SK-N-SH (cell line): ENCODE data around the gene THEM4. TPM values are rescaled to one million over a fixed set of nuclear protein-coding genes. Genes with fewer than 3 reads are reported as not detected.

ENCODE experiments used
- CTCF ChIA-PET: fragments of 300-600, 350-600 bp; formaldehyde crosslinking; extraction: SDS; loops from one replicate; lab custom pipeline; 2021; lab: Yijun Ruan, JAX
- POLR2A ChIA-PET: fragments of 350-600 bp; sonication (Branson Sonifier 250); formaldehyde crosslinking; extraction: SDS; loops from one replicate; lab custom pipeline; 2020; ENCODE audit warnings: antibody characterized with exemption, inconsistent platforms; lab: Yijun Ruan, JAX
- DNase-seq: peaks from one replicate; pipeline ENCODE4 v3.0.0; 2012
- H2AFZ ChIP-seq: fragments of 200-600 bp; sonication (generic); 2 replicates; pipeline ENCODE4 v1.8.1; 2016; ENCODE audit warnings: antibody characterized with exemption, mild to moderate bottlenecking, low read depth
- H3F3A ChIP-seq: fragments of 200-600 bp; sonication (generic); replicated peaks from 2 replicates; pipeline ENCODE3; 2016; ENCODE audit warnings: antibody characterized with exemption, mild to moderate bottlenecking; ENCODE audit not compliant: insufficient read depth
- H3K27ac ChIP-seq, 2 experiments: fragments of 200-500 bp in 1 of 2; fragments of 200-600 bp in 1 of 2; sonication (Bioruptor generic) in 1 of 2; sonication (generic), shearing (Covaris generic) in 1 of 2; 2 replicates each; pipeline versions ENCODE4 v1.5.1 to v1.6.1; 2014 to 2016; ENCODE audit warnings: low read depth in 2 of 2, inconsistent platforms in 1 of 2, low read length in 1 of 2, mild to moderate bottlenecking in 1 of 2, mixed read lengths in 1 of 2
- H3K27me3 ChIP-seq: fragments of 200-600 bp; sonication (generic), shearing (Covaris generic); 2 replicates; pipeline ENCODE4 v1.6.1; 2016; ENCODE audit warnings: mixed run types; ENCODE audit not compliant: insufficient read depth
- H3K36me3 ChIP-seq, 2 experiments: fragments of 200-500 bp in 1 of 2; fragments of 200-600 bp in 1 of 2; sonication (Bioruptor generic) in 1 of 2; sonication (generic) in 1 of 2; replicated peaks in 1 of 2; 2 replicates each; pipeline versions ENCODE3 to v1.5.1; 2014 to 2016; ENCODE audit warnings: low read length in 1 of 2, mild to moderate bottlenecking in 1 of 2; ENCODE audit not compliant: insufficient read depth in 2 of 2, control insufficient read depth in 1 of 2
- H3K4me1 ChIP-seq, 2 experiments: fragments of 200-500 bp in 1 of 2; fragments of 200-600 bp in 1 of 2; sonication (Bioruptor generic) in 1 of 2; sonication (generic), shearing (Covaris generic) in 1 of 2; 2 replicates each; pipeline versions ENCODE4 v1.5.1 to v1.6.1; 2014 to 2016; ENCODE audit warnings: low read depth in 1 of 2, low read length in 1 of 2, mixed run types in 1 of 2; ENCODE audit not compliant: insufficient read depth in 2 of 2, control insufficient read depth in 1 of 2
- H3K4me2 ChIP-seq: fragments of 200-600 bp; sonication (generic), shearing (Covaris generic); 2 replicates; pipeline ENCODE4 v1.6.1; 2017; ENCODE audit warnings: mixed run types
- H3K4me3 ChIP-seq, 2 experiments: fragments of 200-500 bp in 1 of 2; fragments of 200-600 bp in 1 of 2; sonication (Bioruptor generic) in 1 of 2; sonication (generic), shearing (Covaris generic) in 1 of 2; 2 replicates each; pipeline versions ENCODE4 v1.5.1 to v1.8.1; 2014 to 2016; ENCODE audit warnings: low read depth in 2 of 2, inconsistent platforms in 1 of 2, low read length in 1 of 2, mild to moderate bottlenecking in 1 of 2, mixed read lengths in 1 of 2, moderate library complexity in 1 of 2
- H3K79me2 ChIP-seq: fragments of 200-600 bp; sonication (generic); 2 replicates; pipeline ENCODE4 v1.8.1; 2017; ENCODE audit warnings: mild to moderate bottlenecking; ENCODE audit not compliant: insufficient read depth
- H3K9ac ChIP-seq: fragments of 200-600 bp; sonication (generic); 2 replicates; pipeline ENCODE4 v1.6.1; 2017; ENCODE audit warnings: mixed run types
- H3K9me2 ChIP-seq: fragments of 200-600 bp; sonication (generic); 2 replicates; pipeline ENCODE4 v1.6.1; 2017; ENCODE audit warnings: mixed run types
- H3K9me3 ChIP-seq: fragments of 200-600 bp; sonication (generic); 2 replicates; pipeline ENCODE4 v1.6.1; 2017; ENCODE audit warnings: mixed run types, mild to moderate bottlenecking, moderate library complexity
- H4K20me1 ChIP-seq: fragments of 200-600 bp; sonication (generic); 2 replicates; pipeline ENCODE4 v1.6.1; 2017; ENCODE audit warnings: mild to moderate bottlenecking, mixed run types; ENCODE audit not compliant: insufficient read depth
- CHD2 ChIP-seq: fragments of 150-350 bp; IDR thresholded peaks from 2 replicates; pipeline ENCODE4 v1.6.1; 2018; ENCODE audit warnings: low read length; ENCODE audit not compliant: partially characterized antibody
- ELF1 ChIP-seq: IDR thresholded peaks from 2 replicates; pipeline ENCODE4 v1.4.0; 2012
- FOSL2 ChIP-seq: IDR thresholded peaks from 2 replicates; pipeline ENCODE4 v1.4.0; 2012; ENCODE audit warnings: low read depth, mild to moderate bottlenecking, moderate library complexity, borderline replicate concordance
- FOXJ3 ChIP-seq: sonication (generic); formaldehyde crosslinking; IDR thresholded peaks from 2 replicates; pipeline ENCODE4 v1.5.1; 2020; ENCODE audit warnings: mild to moderate bottlenecking, missing genetic modification reagents
- FOXM1 ChIP-seq: IDR thresholded peaks from 2 replicates; pipeline ENCODE4 v1.4.0; 2012; ENCODE audit warnings: low read depth, mild to moderate bottlenecking
- GABPA ChIP-seq: IDR thresholded peaks from 2 replicates; pipeline ENCODE4 v1.4.0; 2012; ENCODE audit warnings: low read depth, mild to moderate bottlenecking
- IRF3 ChIP-seq: fragments of 150-350 bp; IDR thresholded peaks from 2 replicates; pipeline ENCODE4 v1.6.1; 2016; ENCODE audit warnings: mild to moderate bottlenecking, low read depth, low read length
- JUND ChIP-seq: IDR thresholded peaks from 2 replicates; pipeline ENCODE4 v1.4.0; 2012
- MAX ChIP-seq: IDR thresholded peaks from 2 replicates; pipeline ENCODE4 v1.4.0; 2012; ENCODE audit warnings: low read depth
- MEF2A ChIP-seq: IDR thresholded peaks from 2 replicates; pipeline ENCODE4 v1.4.0; 2012; ENCODE audit warnings: low read depth, borderline replicate concordance
- MXI1 ChIP-seq: IDR thresholded peaks from 2 replicates; pipeline ENCODE4 v1.6.1; 2012; ENCODE audit warnings: mild to moderate bottlenecking, low read depth, low read length, improper control_type of control experiment
- POLR2AphosphoS5 ChIP-seq: IDR thresholded peaks from 2 replicates; pipeline ENCODE4 v1.6.1; 2012; ENCODE audit warnings: low read depth, low read length
- RAD21 ChIP-seq: IDR thresholded peaks from 2 replicates; pipeline ENCODE4 v1.6.1; 2012; ENCODE audit warnings: mild to moderate bottlenecking, low read length
- RCOR1 ChIP-seq: fragments of 150-350 bp; IDR thresholded peaks from 2 replicates; pipeline ENCODE4 v1.6.1; 2017; ENCODE audit warnings: antibody characterized with exemption, low read length
- REST ChIP-seq: IDR thresholded peaks from 2 replicates; pipeline ENCODE4 v1.6.1; 2012; ENCODE audit warnings: mild to moderate bottlenecking, low read depth, low read length, moderate library complexity
- RXRA ChIP-seq: IDR thresholded peaks from 2 replicates; pipeline ENCODE4 v1.4.0; 2012; ENCODE audit warnings: low read depth, mild to moderate bottlenecking, borderline replicate concordance
- SMC3 ChIP-seq: IDR thresholded peaks from 2 replicates; pipeline ENCODE4 v1.6.1; 2012; ENCODE audit warnings: low read depth, low read length, improper control_type of control experiment
- TCF12 ChIP-seq: IDR thresholded peaks from 2 replicates; pipeline ENCODE4 v1.4.0; 2012
- ZBTB33 ChIP-seq: IDR thresholded peaks from 2 replicates; pipeline ENCODE4 v1.4.0; 2012; ENCODE audit warnings: low read depth, borderline replicate concordance
- WGBS: methylation state at CpG from one replicate; pipeline ENCODE4 v1.1.6; 2017; ENCODE audit warnings: low lambda C conversion rate; 5-methylcytosine and 5-hydroxymethylcytosine counted together
- polyA plus RNA-seq, 3 experiments: library from polyadenylated mRNA; depleted of rRNA; stranded (reverse); fragments of >200 nt; gene quantifications; 2 replicates each; pipeline ENCODE4 v1.2.3, GENCODE V29; 2012

Gene THEM4
- polyA plus RNA-seq, 1 of the 3 experiments (the other 2 are of a cell fraction) = 10.1 TPM

GRCh38 chr1:151947140-151947539 is 37.8 kb upstream of the THEM4 start:
- H3F3A ChIP-seq = no peaks in the 10 kb centered on the region
- H4K20me1 ChIP-seq = no peaks in the 10 kb centered on the region
- no peaks in the 10 kb centered on the region for H3K36me3 ChIP-seq
- no peak overlapping the region for H3K4me3 ChIP-seq
- H3K79me2 ChIP-seq = no peaks in the 10 kb centered on the region
- no peak for TF ChIP-seq MEF2A
- no peak for TF ChIP-seq MXI1
- no peak for TF ChIP-seq ELF1
- TF ChIP-seq RCOR1 = no peak
- no peak for TF ChIP-seq GABPA
- TF ChIP-seq MAX = no peak
- no peak for TF ChIP-seq TCF12
- no peak for TF ChIP-seq RXRA
- TF ChIP-seq FOSL2 = no peak
- no peak for TF ChIP-seq JUND
- TF ChIP-seq SMC3 = no peak
- no peak for TF ChIP-seq FOXM1
- TF ChIP-seq ZBTB33 = no peak
- no peak for TF ChIP-seq FOXJ3 (CRISPR knock-in tag)
- TF ChIP-seq POLR2AphosphoS5 = no peak
- no peak for TF ChIP-seq CHD2
- no peak for TF ChIP-seq RAD21
- no peak for TF ChIP-seq IRF3
- no peak for TF ChIP-seq REST
- H3K9ac ChIP-seq = no peak overlapping the region
- POLR2A ChIA-PET = no interaction called here
- no peak for DNase-seq
- peak overlapping the region in 1 of 2 experiments; percentile 63; a peak in 1 of 4 replicates for H3K27ac ChIP-seq
- CTCF ChIA-PET = interaction anchor here (2.1 to 3.2 kb wide), 2 partner anchors 12 to 55 kb away, joined by 8 to 23 read pairs; no protein-coding TSS in a partner anchor
- peaks cover 0 to 6% of the 10 kb centered on the region in 2 experiments; a peak in 2 of 4 replicates for H3K4me1 ChIP-seq
- H3K27me3 ChIP-seq = peaks cover 13% of the 10 kb centered on the region; the same call in 1 of the 2 replicates
- H3K9me2 ChIP-seq = no peaks in the 10 kb centered on the region
- H2AFZ ChIP-seq = 0 out of 2 replicates have a peak overlapping the region, but pooled peaks have one; percentile 19
- no peaks in the 10 kb centered on the region for H3K9me3 ChIP-seq
- no peak overlapping the region for H3K4me2 ChIP-seq
- WGBS = 58% methylated on average over 2 of the region's 2 CpGs
